Uterus (tissue), 2 donors: ENCODE data around the gene CDKL1.

ENCODE experiments used
- POLR2A ChIP-seq, 2 donors: fragments of 450-650 bp; IDR thresholded peaks; one replicate each; pipeline ENCODE4 v1.6.1; 2016; ENCODE audit warnings: antibody characterized with exemption in 2 of 2, mild to moderate bottlenecking in 1 of 2, moderate library complexity in 1 of 2
- TF ChIP-seq, protein P1 (sequence below), 4 experiments: fragments of 200-600 bp in 2 of 4; fragments of 450-650 bp in 2 of 4; sonication (generic) in 2 of 4; IDR thresholded peaks; one replicate each; pipeline ENCODE4 v1.5.1; 2016 to 2019; ENCODE audit warnings: antibody characterized with exemption in 4 of 4, mild to moderate bottlenecking in 2 of 4, moderate library complexity in 1 of 4

- TF ChIP-seq, protein P1, sequence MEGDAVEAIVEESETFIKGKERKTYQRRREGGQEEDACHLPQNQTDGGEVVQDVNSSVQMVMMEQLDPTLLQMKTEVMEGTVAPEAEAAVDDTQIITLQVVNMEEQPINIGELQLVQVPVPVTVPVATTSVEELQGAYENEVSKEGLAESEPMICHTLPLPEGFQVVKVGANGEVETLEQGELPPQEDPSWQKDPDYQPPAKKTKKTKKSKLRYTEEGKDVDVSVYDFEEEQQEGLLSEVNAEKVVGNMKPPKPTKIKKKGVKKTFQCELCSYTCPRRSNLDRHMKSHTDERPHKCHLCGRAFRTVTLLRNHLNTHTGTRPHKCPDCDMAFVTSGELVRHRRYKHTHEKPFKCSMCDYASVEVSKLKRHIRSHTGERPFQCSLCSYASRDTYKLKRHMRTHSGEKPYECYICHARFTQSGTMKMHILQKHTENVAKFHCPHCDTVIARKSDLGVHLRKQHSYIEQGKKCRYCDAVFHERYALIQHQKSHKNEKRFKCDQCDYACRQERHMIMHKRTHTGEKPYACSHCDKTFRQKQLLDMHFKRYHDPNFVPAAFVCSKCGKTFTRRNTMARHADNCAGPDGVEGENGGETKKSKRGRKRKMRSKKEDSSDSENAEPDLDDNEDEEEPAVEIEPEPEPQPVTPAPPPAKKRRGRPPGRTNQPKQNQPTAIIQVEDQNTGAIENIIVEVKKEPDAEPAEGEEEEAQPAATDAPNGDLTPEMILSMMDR (IDR thresholded peaks at IDR 0.05): no peak
- TF ChIP-seq POLR2A (IDR thresholded peaks at IDR 0.05): no peak
These were observed 6.3 kb upstream of the CDKL1 start for GRCh38 chr14:50402965-50403364.
